Astrocyte (in vitro differentiated cells and primary cell): ENCODE data around the gene KHK.

ENCODE experiments used
- CTCF ChIP-seq: IDR thresholded peaks from 2 replicates; pipeline ENCODE4 v1.5.1; 2011; ENCODE audit warnings: low read depth, mild to moderate bottlenecking, inconsistent platforms, low read length, moderate library complexity; ENCODE audit not compliant: insufficient read depth
- EZH2 ChIP-seq: IDR thresholded peaks from 2 replicates; pipeline ENCODE4 v1.6.1; 2012; ENCODE audit warnings: mild to moderate bottlenecking, low read length, inconsistent platforms; ENCODE audit not compliant: insufficient read depth

- TF ChIP-seq CTCF (no peak), EZH2 (no peak)
Observed at GRCh38 chr2:27067385-27067784, 19.2 kb upstream of the KHK start.
